GM12878 (cell line): ENCODE data around the gene PDLIM3. TPM values are rescaled to one million over a fixed set of nuclear protein-coding genes. Genes with fewer than 3 reads are reported as not detected.
A peak's percentile ranks its signal among the peaks of the same experiment; 100 is the strongest.

ENCODE experiments used
- ATAC-seq: fragments of 200-7000 bp; cut with Tn5 transposase; 3 replicates; pipeline ENCODE4 v1.9.1; 2020; ENCODE audit warnings: mild to moderate bottlenecking, moderate library complexity
- BruUV-seq: library from RNA; stranded (reverse); fragments of 400-500 nt; replicated peaks from 2 replicates; lab custom pipeline; 2021; lab: Mats Ljungman, UMichigan
- CTCF ChIA-PET: fragments of 300-600 bp; sonication (Branson Sonifier 250); formaldehyde crosslinking; extraction: SDS; loops from one replicate; lab custom pipeline; 2021; ENCODE audit warnings: inconsistent platforms; lab: Yijun Ruan, JAX
- POLR2A ChIA-PET: fragments of 350-600 bp; formaldehyde crosslinking; extraction: SDS; loops from one replicate; lab custom pipeline; 2021; ENCODE audit warnings: inconsistent platforms; lab: Charles Lee
- RAD21 ChIA-PET: fragments of 300-600 bp; sonication (Branson Sonifier 250); formaldehyde crosslinking; loops from one replicate; lab custom pipeline; 2023; ENCODE audit warnings: antibody characterized with exemption; ENCODE audit not compliant: unreplicated experiment; lab: Charles Lee
- SMC1A ChIA-PET: fragments of 300-600 bp; sonication (Branson Sonifier 250); formaldehyde crosslinking; loops from one replicate; lab custom pipeline; 2023; ENCODE audit not compliant: unreplicated experiment, uncharacterized antibody; lab: Charles Lee
- DNase-seq: peaks from one replicate; pipeline ENCODE4 v3.0.0-alpha.2; 2011; ENCODE audit warnings: low read depth, low spot score
- FAIRE-seq: peaks from 3 replicates; lab custom pipeline; 2011; peaks lifted over from hg19 to GRCh38; lab: Jason Lieb, UNC
- H2AFZ ChIP-seq: 2 replicates; pipeline ENCODE4 v1.6.0; 2011; ENCODE audit warnings: low read depth, low read length, control low read depth; ENCODE audit not compliant: control insufficient read depth
- H3K27ac ChIP-seq: 2 replicates; pipeline ENCODE4 v1.5.1; 2011; ENCODE audit warnings: control low read depth; ENCODE audit not compliant: control insufficient read depth, insufficient read depth
- H3K27me3 ChIP-seq, 2 experiments: replicated peaks in 1 of 2; 2 replicates each; pipeline versions ENCODE4 v1.6.0 to v1.6.1; 2011; ENCODE audit warnings: low read length in 1 of 2; ENCODE audit not compliant: control insufficient read depth in 2 of 2, insufficient read depth in 2 of 2
- H3K36me3 ChIP-seq, 2 experiments: 2 replicates each; pipeline ENCODE4 v1.5.1; 2011; ENCODE audit warnings: low read length in 1 of 2; ENCODE audit not compliant: control insufficient read depth in 2 of 2, insufficient read depth in 2 of 2
- H3K4me1 ChIP-seq: 2 replicates; pipeline ENCODE4 v1.6.1; 2011; ENCODE audit warnings: mild to moderate bottlenecking, low read length, moderate library complexity, mixed read lengths; ENCODE audit not compliant: control insufficient read depth, insufficient read depth
- H3K4me2 ChIP-seq: 2 replicates; pipeline ENCODE4 v1.6.0; 2011; ENCODE audit warnings: control low read depth; ENCODE audit not compliant: control insufficient read depth, insufficient read depth
- H3K4me3 ChIP-seq: fragments of 200-600 bp; sonication (generic); 2 replicates; pipeline ENCODE4 v1.5.1; 2016
- H3K79me2 ChIP-seq: 2 replicates; pipeline ENCODE4 v1.6.0; 2011; ENCODE audit warnings: low read length; ENCODE audit not compliant: control insufficient read depth, insufficient read depth
- H3K9ac ChIP-seq: 2 replicates; pipeline ENCODE4 v1.8.0; 2011; ENCODE audit warnings: low read length, control low read depth, mixed read lengths; ENCODE audit not compliant: control insufficient read depth, insufficient read depth
- H3K9me3 ChIP-seq: replicated peaks from 3 replicates; pipeline ENCODE4 v1.5.1; 2011; ENCODE audit warnings: mild to moderate bottlenecking, low read length; ENCODE audit not compliant: control insufficient read depth, insufficient read depth
- H4K20me1 ChIP-seq: 2 replicates; pipeline ENCODE4 v1.6.0; 2011; ENCODE audit not compliant: control insufficient read depth, insufficient read depth
- REST ChIP-seq: IDR thresholded peaks from 2 replicates; pipeline ENCODE4 v1.6.1; 2012; ENCODE audit warnings: mild to moderate bottlenecking, low read depth, low read length
- ZNF592 ChIP-seq: fragments of 450-650 bp; IDR thresholded peaks from 2 replicates; pipeline ENCODE4 v1.6.1; 2017; ENCODE audit warnings: mild to moderate bottlenecking, moderate library complexity
- in situ Hi-C: fragments of 300-500 bp; cut with MboI; formaldehyde crosslinking; loops from 9 replicates; pipeline ENCODE4 v1.14.3; 2018; ENCODE audit warnings: mixed read lengths
- intact Hi-C: fragments of 100-400 bp; cut with micrococcal nuclease; formaldehyde crosslinking; loops from one replicate; pipeline ENCODE4 v1.14.2; 2022; ENCODE audit not compliant: unreplicated experiment
- polyA plus RNA-seq, 11 experiments: library from polyadenylated mRNA; depleted of rRNA in 4 of 11; unstranded in 6 of 11; stranded (reverse) in 5 of 11; fragments of >200 nt; fragmentation: Nextera tagmentation in 4 of 11; fragmentation: Illumina TruSeq in 1 of 11; extraction: Ambion mirVana in 4 of 11; extraction: Trizol in 1 of 11; gene quantifications; 1 replicate in 1 of 11; 2 replicates in 10 of 11; pipeline versions ENCODE4 v1.2.1 to v1.2.3, GENCODE V29; 2011 to 2016; ENCODE audit warnings: inconsistent platforms in 2 of 11, missing spikeins in 2 of 11, low read depth in 1 of 11
- total RNA-seq, 4 experiments: library from RNA; depleted of rRNA in 3 of 4; stranded (reverse); fragments of >200 nt in 3 of 4; fragmentation: Illumina TruSeq in 1 of 4; extraction: Trizol in 1 of 4; gene quantifications; 2 replicates each; pipeline versions ENCODE4 v1.2.1 to v1.2.3, GENCODE V29; 2013 to 2021

Gene PDLIM3
- total and polyA plus RNA-seq, 10 of the 15 experiments (the other 5 are each of a cell fraction or from before 2014, with no cell fraction given) = 0.04 to 0.43 (median 0.08) TPM; not detected in 7

- TF ChIP-seq REST (peak; percentile 19; the same call in 1 of the 2 replicates), ZNF592 (no peak)
- no peak overlapping the region for H3K9ac ChIP-seq
- ChIA-PET RAD21 (no interaction called here), SMC1A (interaction anchor here (1.2 to 1.9 kb wide), 2 partner anchors 10 kb away, joined by 4 to 7 read pairs; no protein-coding TSS in a partner anchor), POLR2A (no interaction called here), CTCF (interaction anchor here (0.9 to 1.5 kb wide), 2 partner anchors 44 to 202 kb away, joined by 3 read pairs; no protein-coding TSS in a partner anchor)
- H3K4me3 ChIP-seq = no peak overlapping the region
- H3K9me3 ChIP-seq = peaks cover 4% of the 10 kb centered on the region; the same call in 2 of the 3 replicates
- H4K20me1 ChIP-seq = no peaks in the 10 kb centered on the region
- no peak overlapping the region for H3K4me2 ChIP-seq
- intact Hi-C loops = no loop called here
- H3K27ac ChIP-seq = no peak overlapping the region
- in situ Hi-C loops = no loop called here
- peaks cover 5% of the 10 kb centered on the region for H3K4me1 ChIP-seq
- no peak for ATAC-seq
- H3K79me2 ChIP-seq = no peaks in the 10 kb centered on the region
- no peak for DNase-seq
- BruUV-seq = no TSS peak
- no peaks in the 10 kb centered on the region for H3K36me3 ChIP-seq
- no peaks in the 10 kb centered on the region; a peak in 1 of 4 replicates for H3K27me3 ChIP-seq
- FAIRE-seq = no peak
- H2AFZ ChIP-seq = no peak overlapping the region
Observed at GRCh38 chr4:185518069-185518468, 17.2 kb downstream of the PDLIM3 start.
